ENCODE results near the gene MOGAT2. TPM values are rescaled to one million over a fixed set of nuclear protein-coding genes. Genes with fewer than 3 reads are reported as not detected.

The MOGAT2 gene
- total and polyA plus RNA-seq, 2 experiments from 2014 or later = 0.45 TPM; not detected in 1

GRCh38 chr11:75763846-75764245 is 46.2 kb downstream of the MOGAT2 start:
- Histone ChIP-seq H3K27me3 (no peaks in the 10 kb centered on the region), H3K36me3 (no peaks in the 10 kb centered on the region), H3K4me1 (ENCODE audit: low read depth) (peaks cover 11% of the 10 kb centered on the region), H3K9me3 (ENCODE audit: low read depth) (no peaks in the 10 kb centered on the region), H3K27ac (no peak overlapping the region), H3K4me3 (no peak overlapping the region)
- DNase-seq (ENCODE audit: low read depth in 1 of 2, low spot score in 1 of 2) = no peak
- no peak for TF ChIP-seq CTCF (IDR thresholded peaks at IDR 0.05; ENCODE audit: low read depth, low read length)

- DNase-seq (ENCODE audit: low read depth in 1 of 2, low spot score in 1 of 2) = no peak
- no peak overlapping the region for H3K4me3 ChIP-seq
- H3K27ac ChIP-seq = no peak overlapping the region
- H3K36me3 ChIP-seq = no peaks in the 10 kb centered on the region
- H3K4me1 ChIP-seq (ENCODE audit: low read depth) = peaks cover 17% of the 10 kb centered on the region
- no peaks in the 10 kb centered on the region for H3K27me3 ChIP-seq
- no peak for TF ChIP-seq CTCF (IDR thresholded peaks at IDR 0.05; ENCODE audit: low read depth, low read length)
- H3K9me3 ChIP-seq (ENCODE audit: low read depth) = no peaks in the 10 kb centered on the region
Measured at GRCh38 chr11:75765116-75765515, 47.5 kb downstream of the MOGAT2 start.

GRCh38 chr11:75766443-75767227 is 49.0 kb downstream of the MOGAT2 start:
- no peak overlapping the region for H3K4me3 ChIP-seq
- H3K27me3 ChIP-seq = no peaks in the 10 kb centered on the region
- no peaks in the 10 kb centered on the region for H3K36me3 ChIP-seq
- TF ChIP-seq CTCF (IDR thresholded peaks at IDR 0.05; ENCODE audit: low read depth, low read length) = no peak
- no peak overlapping the region for H3K27ac ChIP-seq
- H3K9me3 ChIP-seq (ENCODE audit: low read depth) = no peaks in the 10 kb centered on the region
- DNase-seq (ENCODE audit: low read depth in 1 of 2, low spot score in 1 of 2) = no peak
- peaks cover 21% of the 10 kb centered on the region for H3K4me1 ChIP-seq (ENCODE audit: low read depth)

- H3K4me1 ChIP-seq (ENCODE audit: low read depth) = peaks cover 21% of the 10 kb centered on the region
- H3K9me3 ChIP-seq (ENCODE audit: low read depth) = no peaks in the 10 kb centered on the region
- H3K36me3 ChIP-seq = no peaks in the 10 kb centered on the region
- H3K27me3 ChIP-seq = no peaks in the 10 kb centered on the region
- no peak overlapping the region for H3K4me3 ChIP-seq
- no peak for TF ChIP-seq CTCF (IDR thresholded peaks at IDR 0.05; ENCODE audit: low read depth, low read length)
- no peak overlapping the region for H3K27ac ChIP-seq
- no peak for DNase-seq (ENCODE audit: low read depth in 1 of 2, low spot score in 1 of 2)
Measured at GRCh38 chr11:75767228-75767572, 49.6 kb downstream of the MOGAT2 start.

- H3K36me3 ChIP-seq = no peaks in the 10 kb centered on the region
- TF ChIP-seq CTCF (IDR thresholded peaks at IDR 0.05; ENCODE audit: low read depth, low read length) = no peak
- H3K9me3 ChIP-seq (ENCODE audit: low read depth) = no peaks in the 10 kb centered on the region
- H3K4me1 ChIP-seq (ENCODE audit: low read depth) = peaks cover 19% of the 10 kb centered on the region
- no peak for DNase-seq (ENCODE audit: low read depth in 1 of 2, low spot score in 1 of 2)
- peak overlapping the region; percentile 97 for H3K27ac ChIP-seq
- no peaks in the 10 kb centered on the region for H3K27me3 ChIP-seq
- H3K4me3 ChIP-seq = no peak overlapping the region
Measured at GRCh38 chr11:75767793-75768111, 50.1 kb downstream of the MOGAT2 start.

Measured in cardiac muscle cell (in vitro differentiated cells and primary cell).